ENCODE measurements around the gene YBX3. TPM values are rescaled to one million over a fixed set of nuclear protein-coding genes. Genes with fewer than 3 reads are reported as not detected.

Gene YBX3
- total and polyA plus RNA-seq, 2 of the 4 experiments (the other 2 are of a cell fraction) = 33.7 to 132 TPM

GRCh38 chr12:10749700-10750384 is 26.7 kb upstream of the YBX3 start (continued):
- TF ChIP-seq NFE2L2 (IDR thresholded peaks at IDR 0.05; ENCODE audit: low read depth, low read length) (0 out of 2 replicates have a peak, but pooled peaks have one; percentile 2), RAD21 (IDR thresholded peaks at IDR 0.05; ENCODE audit: low read length) (peak; percentile 91), MXI1 (IDR thresholded peaks at IDR 0.05; ENCODE audit: borderline replicate concordance, low read depth, low read length) (0 out of 2 replicates have a peak, but pooled peaks have one; percentile 25)

GRCh38 chr12:10747730-10748129 is 24.6 kb upstream of the YBX3 start:
- ATAC-seq (ENCODE audit: low read depth) = no peak
- peaks cover 12% of the 10 kb centered on the region for H3K27me3 ChIP-seq (ENCODE audit: control insufficient read depth, insufficient read depth, low read length)
- H3K4ac ChIP-seq (ENCODE audit: low read depth, low read length) = no peak overlapping the region
- no peak overlapping the region for H3K14ac ChIP-seq (replicated peaks; ENCODE audit: low read depth, low read length)
- no peaks in the 10 kb centered on the region for H3K36me3 ChIP-seq (ENCODE audit: control insufficient read depth, insufficient read depth, low read length)
- no peak overlapping the region for H4K5ac ChIP-seq (ENCODE audit: low read depth, low read length)
- no peak overlapping the region for H4K8ac ChIP-seq (ENCODE audit: low read depth in 2 of 2, low read length in 2 of 2)
- DNase-seq = no peak
- no peak overlapping the region for H3K23ac ChIP-seq (ENCODE audit: low read depth, low read length)
- no peaks in the 10 kb centered on the region for H3K79me1 ChIP-seq (ENCODE audit: low read depth in 1 of 2, low read length in 2 of 2)
- no peak overlapping the region for H2BK20ac ChIP-seq (ENCODE audit: low read depth, low read length)
- no peak overlapping the region for H3K9ac ChIP-seq (ENCODE audit: low read depth, low read length)
- ChIA-PET CTCF (no interaction called here), POLR2A (ENCODE audit: unreplicated experiment) (no interaction called here)
- no peaks in the 10 kb centered on the region for H3K4me1 ChIP-seq (ENCODE audit: control insufficient read depth, insufficient read depth, low read length)
- no peaks in the 10 kb centered on the region for H4K20me1 ChIP-seq (ENCODE audit: insufficient read depth, low read length)
- H3K18ac ChIP-seq (ENCODE audit: low read depth, low read length) = no peak overlapping the region
- no peaks in the 10 kb centered on the region; the same call in 1 of the 2 replicates for H3K9me1 ChIP-seq (ENCODE audit: insufficient read depth, low read length)
- no peak overlapping the region for H2BK120ac ChIP-seq (ENCODE audit: low read depth, low read length)
- in situ Hi-C loops (cut with MboI; ENCODE audit: low sequenced_read_pairs) (no loop called here), dilution Hi-C loops (cut with HindIII; ENCODE audit: low sequenced_read_pairs, unreplicated experiment) (no loop called here), intact Hi-C loops (cut with micrococcal nuclease) (no loop called here)
- no peak overlapping the region for H3K4me2 ChIP-seq (ENCODE audit: low read depth, low read length)
- no peak overlapping the region for H3K56ac ChIP-seq (ENCODE audit: extremely low read depth, insufficient read depth, low read length)
- H2BK5ac ChIP-seq (ENCODE audit: low read depth, low read length, poor library complexity, severe bottlenecking) = no peak overlapping the region
- H2BK15ac ChIP-seq (ENCODE audit: low read depth, low read length) = no peak overlapping the region
- H3K27ac ChIP-seq (ENCODE audit: insufficient read depth, low read length) = no peak overlapping the region
- no peak overlapping the region for H2AK9ac ChIP-seq (replicated peaks; ENCODE audit: low read depth, low read length, poor library complexity)
- 57% methylated on average over 3 of the region's 11 CpGs; no CpG with 5 or more reads in 1 of the 2 experiments for WGBS, 2 experiments (ENCODE audit: extremely low coverage in 2 of 2, insufficient read length in 1 of 2)
- H2AK5ac ChIP-seq (ENCODE audit: low read depth, low read length) = no peak overlapping the region
- no peak overlapping the region for H4K91ac ChIP-seq (ENCODE audit: insufficient read depth, low read depth, low read length)
- no peak overlapping the region for H3K4me3 ChIP-seq (ENCODE audit: insufficient read depth, low read depth, low read length)
- no peak overlapping the region for H2AFZ ChIP-seq (replicated peaks; ENCODE audit: low read length, poor library complexity)
- no TSS peak for BruUV-seq (replicated peaks)
- no peaks in the 10 kb centered on the region for H3K9me3 ChIP-seq (ENCODE audit: control insufficient read depth, insufficient read depth, low read length)
- TF ChIP-seq NFE2L2 (IDR thresholded peaks at IDR 0.05; ENCODE audit: low read depth, low read length) = no peak
- TF ChIP-seq MXI1 (IDR thresholded peaks at IDR 0.05; ENCODE audit: borderline replicate concordance, low read depth, low read length) = no peak
- no peak for TF ChIP-seq MAFK (IDR thresholded peaks at IDR 0.05; ENCODE audit: low read depth, low read length)
- TF ChIP-seq RFX5 (IDR thresholded peaks at IDR 0.05; ENCODE audit: low read depth, low read length) = no peak
- no peak for TF ChIP-seq USF2 (IDR thresholded peaks at IDR 0.05; ENCODE audit: low read depth, low read length)
- TF ChIP-seq CTCF (conservative IDR thresholded peaks at IDR 0.05; ENCODE audit: low read depth, low read length) = no peak
- TF ChIP-seq BHLHE40 (IDR thresholded peaks at IDR 0.05; ENCODE audit: low read depth, low read length) = no peak
- no peak for TF ChIP-seq POLR2A (IDR thresholded peaks at IDR 0.05; ENCODE audit: low read depth, low read length)
- TF ChIP-seq FOS (IDR thresholded peaks at IDR 0.05; ENCODE audit: low read depth, low read length) = no peak
- no peak for TF ChIP-seq MAZ (IDR thresholded peaks at IDR 0.05; ENCODE audit: borderline replicate concordance, low read depth, low read length)
- no peak for TF ChIP-seq SMC3 (IDR thresholded peaks at IDR 0.05; ENCODE audit: low read depth, low read length)
- no peak for TF ChIP-seq RCOR1 (IDR thresholded peaks at IDR 0.05; ENCODE audit: insufficient replicate concordance, low read length)
- TF ChIP-seq CEBPB (IDR thresholded peaks at IDR 0.05; ENCODE audit: low read depth, low read length) = no peak
- TF ChIP-seq RAD21 (IDR thresholded peaks at IDR 0.05; ENCODE audit: low read length) = no peak

Measured in IMR-90 (cell line).